KOPT-K1 (cell line): Measurements from ENCODE around the gene ABCA4.

Experiments
- H3K27ac ChIP-seq: fragments of 200-600 bp; sonication (generic); 2 replicates; pipeline ENCODE4 v1.5.1; 2016; ENCODE audit warnings: antibody characterized with exemption, mild to moderate bottlenecking, low read depth, low read length; ENCODE audit not compliant: poor library complexity, severe bottlenecking
- H3K36me3 ChIP-seq: fragments of 200-600 bp; sonication (generic); 2 replicates; pipeline ENCODE4 v1.5.1; 2017; ENCODE audit warnings: antibody characterized with exemption, mild to moderate bottlenecking, low read length, moderate library complexity; ENCODE audit not compliant: insufficient read depth
- H3K9me3 ChIP-seq: fragments of 200-600 bp; sonication (generic); 2 replicates; pipeline ENCODE4 v1.5.1; 2017; ENCODE audit warnings: antibody characterized with exemption, low read length, mild to moderate bottlenecking; ENCODE audit not compliant: insufficient read depth, poor library complexity, severe bottlenecking

The ABCA4 gene

DNA sequence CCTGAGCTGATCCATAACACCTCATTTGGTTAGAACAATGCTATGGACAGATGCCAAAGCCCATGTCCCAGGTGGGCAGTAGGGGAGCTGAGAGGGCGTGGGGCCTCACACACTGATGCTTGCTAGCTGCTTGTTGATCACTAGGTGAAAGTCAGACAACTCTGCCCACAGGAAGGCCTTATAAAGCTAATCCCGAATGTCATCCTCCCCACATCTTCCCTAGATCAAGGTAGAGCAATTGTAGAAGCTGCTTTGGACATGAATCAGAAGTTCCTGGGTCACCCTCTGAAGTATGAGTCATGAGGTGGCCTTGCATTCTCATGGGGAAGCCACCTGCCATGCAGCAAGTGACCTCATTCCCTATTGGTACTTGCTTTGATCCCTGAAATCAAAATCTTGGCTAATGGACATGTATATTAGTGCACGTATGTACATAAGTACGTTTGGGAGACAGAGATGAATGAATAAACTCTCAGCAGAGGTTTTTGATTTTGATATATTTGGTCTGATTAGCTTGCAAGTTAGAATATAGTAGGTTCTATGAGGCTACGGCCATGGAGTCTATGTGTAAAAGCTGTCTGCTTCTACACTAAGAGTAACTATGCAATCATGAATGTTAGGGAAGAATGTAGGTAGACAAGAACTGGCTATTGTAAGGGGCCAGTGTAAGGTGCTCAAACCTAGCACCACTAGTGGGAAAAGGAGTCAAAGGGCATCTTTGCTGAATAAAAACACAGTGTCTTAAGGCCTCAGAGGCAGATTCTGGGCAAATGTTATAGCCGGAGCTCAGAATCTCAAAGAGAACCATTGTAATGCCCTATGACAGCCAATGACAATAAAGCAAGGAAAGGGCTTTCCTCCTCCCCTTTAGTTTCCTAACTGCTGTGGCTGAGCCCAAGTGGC is 52.6 kb downstream of the ABCA4 start:
- no peaks in the 10 kb centered on the region for H3K9me3 ChIP-seq
- peak overlapping the region; percentile 84 for H3K27ac ChIP-seq
- no peaks in the 10 kb centered on the region; the same call in 1 of the 2 replicates for H3K36me3 ChIP-seq

DNA sequence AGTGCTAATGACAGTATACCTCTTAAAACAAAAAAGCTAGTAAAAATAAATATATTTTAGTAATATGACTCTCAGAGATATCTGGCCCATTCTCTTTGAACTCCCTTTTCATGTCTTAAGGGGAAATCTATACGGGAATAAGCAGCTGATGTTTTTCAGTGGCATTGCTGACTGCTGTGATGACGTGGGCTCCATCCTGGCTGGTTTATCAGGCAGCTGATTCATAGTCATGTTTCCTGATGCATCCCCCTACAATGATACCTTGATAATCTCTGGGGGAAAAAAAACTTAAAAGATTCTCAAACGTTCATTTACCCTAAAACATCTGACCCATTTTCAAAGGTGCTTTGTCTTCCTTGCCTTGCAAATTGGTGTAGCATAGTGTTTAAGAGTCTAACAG is 53.8 kb downstream of the ABCA4 start:
- H3K36me3 ChIP-seq, result no peaks in the 10 kb centered on the region
- peak overlapping the region; percentile 84 for H3K27ac ChIP-seq

DNA sequence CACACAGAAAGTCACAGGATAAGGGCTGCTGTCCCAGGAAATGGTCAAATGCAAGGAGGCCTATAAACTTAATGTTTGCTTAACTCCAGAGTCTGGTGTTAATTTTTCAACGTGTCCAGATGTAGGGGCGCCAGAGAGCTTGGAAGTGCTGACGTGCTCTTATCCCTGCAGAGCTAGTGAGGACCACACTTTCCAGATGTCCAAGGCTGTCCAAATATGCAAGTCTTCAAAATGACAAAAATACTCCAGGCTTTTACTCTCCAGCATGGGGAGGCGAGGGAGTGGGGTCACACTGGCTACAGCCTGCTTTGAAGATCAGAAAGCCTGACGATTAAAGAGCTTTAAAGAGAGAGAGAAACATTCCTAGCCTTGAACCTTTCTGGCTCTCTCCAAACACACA is 57.6 kb downstream of the ABCA4 start:
- Histone ChIP-seq H3K9me3 (no peaks in the 10 kb centered on the region), H3K27ac (peak overlapping the region; percentile 20), H3K36me3 (no peaks in the 10 kb centered on the region)

More for the DNA sequence above, 53.8 kb downstream of the ABCA4 start:
- no peaks in the 10 kb centered on the region for H3K9me3 ChIP-seq

DNA sequence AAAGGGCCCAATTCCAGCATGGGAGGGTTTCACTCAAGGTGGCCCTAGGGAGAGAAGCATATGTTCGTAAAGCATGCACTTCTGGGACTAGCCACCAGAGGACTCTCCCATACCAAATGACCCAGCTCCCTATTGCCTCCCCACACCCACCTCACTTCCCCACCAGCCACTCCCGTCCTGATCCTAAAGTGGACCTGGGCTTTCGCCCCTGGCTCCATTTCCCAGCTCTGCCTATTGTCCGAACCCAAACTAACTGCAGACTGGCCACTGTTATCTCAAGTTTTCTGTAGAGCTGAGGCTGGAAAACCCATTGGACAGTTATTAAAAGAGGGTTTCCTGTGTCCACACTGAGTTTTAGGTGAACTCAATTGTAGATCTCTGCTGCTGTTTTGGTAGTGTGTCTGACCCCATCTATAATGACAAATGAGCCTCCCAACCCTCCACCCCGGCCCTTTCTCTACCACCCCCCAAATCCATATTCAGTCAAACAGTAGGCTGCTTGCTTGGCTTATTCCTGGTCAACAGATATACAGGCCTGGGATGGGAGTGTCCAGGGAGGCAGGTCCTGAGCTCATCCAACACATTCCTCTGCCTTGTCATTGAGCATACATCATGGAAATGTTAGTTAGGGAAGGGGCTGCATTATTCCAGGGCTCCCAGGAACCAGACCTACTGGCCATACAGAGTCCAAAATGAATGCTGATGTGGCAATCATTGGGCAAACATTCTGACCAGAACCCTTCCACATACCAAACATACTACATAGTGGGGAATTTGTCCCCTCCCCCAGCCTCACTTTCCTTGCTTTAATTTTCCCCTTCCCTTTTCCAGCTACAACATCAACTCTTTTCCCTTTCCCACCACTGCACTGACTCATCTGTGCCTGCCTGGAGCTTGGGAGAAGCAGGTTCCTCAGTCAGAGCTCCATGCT is 59.2 kb downstream of the ABCA4 start:
- no peaks in the 10 kb centered on the region for H3K9me3 ChIP-seq
- H3K27ac ChIP-seq, result peak overlapping the region; percentile 43
- no peaks in the 10 kb centered on the region for H3K36me3 ChIP-seq

DNA sequence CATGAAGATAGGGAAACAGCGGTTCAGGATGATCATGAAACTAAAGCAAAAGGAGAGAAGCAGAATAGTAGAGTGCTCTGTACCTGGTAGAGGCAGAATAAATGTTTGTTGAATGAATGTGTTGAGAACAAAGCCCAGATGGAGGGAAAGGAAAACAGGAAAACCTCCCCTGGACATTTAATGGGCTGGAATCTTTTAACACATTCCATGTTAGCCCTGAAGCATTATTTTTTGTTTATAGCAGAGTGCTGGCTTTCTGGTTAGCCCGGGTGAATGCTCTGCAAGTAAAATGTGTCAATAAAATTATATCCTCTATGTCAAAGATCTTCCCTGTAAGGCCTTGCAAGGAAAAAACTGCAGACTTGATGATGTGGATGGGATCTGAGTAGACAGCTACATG is 60.2 kb downstream of the ABCA4 start:
- Histone ChIP-seq H3K36me3 (no peaks in the 10 kb centered on the region), H3K9me3 (no peaks in the 10 kb centered on the region), H3K27ac (no peak overlapping the region)

DNA sequence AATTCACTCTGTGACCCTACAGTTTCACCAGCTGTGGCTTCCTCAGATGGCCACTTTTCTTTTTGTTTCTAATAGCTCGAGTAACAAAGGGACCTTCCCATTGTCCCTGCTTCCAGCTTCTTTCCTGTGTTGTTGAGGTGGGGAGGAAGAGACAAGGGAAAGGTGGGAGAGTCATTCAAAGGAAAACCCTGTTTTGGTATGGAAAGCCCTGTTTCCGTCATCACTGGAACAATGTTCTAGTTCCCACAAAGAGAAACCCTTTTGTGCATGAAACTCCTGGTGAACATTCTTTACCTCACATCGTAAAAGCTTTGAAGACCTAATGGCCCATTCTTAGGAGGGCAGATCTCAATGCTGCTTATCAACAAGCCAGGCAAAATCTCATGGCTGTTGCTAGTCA is 62.2 kb downstream of the ABCA4 start:
- H3K9me3 ChIP-seq, result no peaks in the 10 kb centered on the region
- H3K27ac ChIP-seq, result no peak overlapping the region
- no peaks in the 10 kb centered on the region for H3K36me3 ChIP-seq

DNA sequence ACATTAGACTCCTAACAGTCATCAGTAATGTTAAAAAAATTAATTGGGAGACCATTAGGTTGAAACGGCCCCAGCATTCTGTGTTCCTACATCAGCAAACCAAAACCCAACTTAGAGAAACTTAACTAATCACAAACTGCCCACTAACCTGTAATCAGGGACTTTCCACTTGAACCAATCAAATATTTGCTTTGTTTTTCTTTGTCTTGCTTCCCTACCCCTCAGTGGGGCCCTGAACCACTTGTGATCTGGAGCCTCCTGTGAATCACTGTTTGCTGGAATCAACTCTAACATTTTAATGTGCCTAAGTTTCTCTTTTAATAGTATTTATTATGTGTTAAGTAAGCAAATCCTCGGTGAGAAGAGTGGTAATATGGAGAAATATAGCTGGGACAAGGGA is 64.0 kb downstream of the ABCA4 start:
- no peaks in the 10 kb centered on the region for H3K36me3 ChIP-seq
- no peak overlapping the region for H3K27ac ChIP-seq

DNA sequence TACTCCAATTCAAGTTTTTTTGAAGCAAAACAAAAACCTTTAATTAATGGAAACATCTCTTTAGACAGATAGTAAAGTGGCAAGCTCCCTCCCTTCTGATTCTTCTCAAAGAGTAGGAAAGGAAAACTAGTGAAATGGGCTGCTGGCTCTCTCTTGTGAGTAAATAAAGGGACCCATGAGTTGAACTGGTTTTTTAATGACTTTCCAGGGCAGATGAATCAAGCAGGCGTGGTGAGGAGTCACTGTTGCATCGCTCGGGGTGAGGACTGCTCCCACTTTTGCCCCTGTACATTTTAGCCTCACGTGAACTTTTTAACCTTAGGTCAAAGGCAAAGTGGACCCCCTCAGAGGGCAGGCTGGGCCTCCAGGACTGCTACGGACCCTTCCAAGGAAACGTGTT is 64.8 kb downstream of the ABCA4 start:
- H3K27ac ChIP-seq, result no peak overlapping the region
- no peaks in the 10 kb centered on the region for H3K9me3 ChIP-seq
- no peaks in the 10 kb centered on the region for H3K36me3 ChIP-seq

More for the DNA sequence above, 64.0 kb downstream of the ABCA4 start:
- H3K9me3 ChIP-seq, result no peaks in the 10 kb centered on the region

DNA sequence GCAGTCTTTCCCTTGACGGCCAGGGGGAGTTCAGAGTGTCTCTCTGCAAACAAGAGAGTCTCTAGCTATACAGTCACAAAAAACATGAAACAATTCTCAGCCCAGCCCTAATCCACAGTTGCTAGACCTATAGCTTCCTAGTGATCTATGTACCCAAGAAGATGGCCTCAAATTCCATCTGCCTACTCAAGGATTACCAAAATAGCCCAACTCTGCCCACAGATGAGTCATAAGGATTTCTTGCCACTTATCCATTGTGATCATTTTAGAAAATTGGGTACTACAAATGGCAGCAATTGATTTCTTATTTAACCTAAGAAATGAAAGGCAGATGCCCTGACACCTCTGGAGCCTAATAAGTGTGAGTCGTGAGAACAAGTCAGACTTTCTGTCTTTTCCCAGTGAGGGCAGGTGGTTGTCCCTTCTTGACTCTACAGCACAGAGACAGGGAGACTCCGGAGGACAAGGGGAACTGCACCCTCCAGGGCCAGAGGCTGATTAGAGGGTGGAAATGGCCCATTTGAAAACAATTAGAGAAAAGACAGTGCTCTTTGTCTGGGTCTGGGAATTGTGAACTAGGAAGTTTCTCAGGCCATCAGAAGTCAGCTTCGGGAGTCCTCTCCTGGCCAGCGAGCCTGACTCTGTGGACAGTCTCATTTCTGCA is 65.4 kb downstream of the ABCA4 start:
- no peaks in the 10 kb centered on the region for H3K9me3 ChIP-seq
- H3K27ac ChIP-seq, result no peak overlapping the region
- H3K36me3 ChIP-seq, result no peaks in the 10 kb centered on the region

DNA sequence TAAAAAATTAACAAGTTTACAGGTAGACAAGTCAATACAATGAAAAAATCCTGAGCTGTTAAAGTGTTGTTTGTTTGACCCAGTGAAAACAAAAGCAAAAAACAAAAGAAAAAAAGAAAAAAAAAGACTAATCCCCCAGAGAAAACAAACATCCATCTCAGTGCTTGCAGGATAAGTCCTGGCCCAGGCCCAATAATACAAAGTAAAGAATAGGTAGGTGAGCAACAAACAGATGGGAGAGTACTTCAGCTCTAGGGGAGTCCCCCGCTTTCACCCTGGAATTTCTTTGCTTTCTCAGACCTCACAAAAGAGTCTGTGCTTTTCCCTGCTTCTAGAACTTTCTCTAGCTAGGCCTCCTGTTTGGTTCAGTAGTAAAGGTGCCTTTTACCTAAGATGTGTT is 70.3 kb downstream of the ABCA4 start:
- Histone ChIP-seq H3K27ac (no peak overlapping the region), H3K36me3 (no peaks in the 10 kb centered on the region), H3K9me3 (no peaks in the 10 kb centered on the region)

DNA sequence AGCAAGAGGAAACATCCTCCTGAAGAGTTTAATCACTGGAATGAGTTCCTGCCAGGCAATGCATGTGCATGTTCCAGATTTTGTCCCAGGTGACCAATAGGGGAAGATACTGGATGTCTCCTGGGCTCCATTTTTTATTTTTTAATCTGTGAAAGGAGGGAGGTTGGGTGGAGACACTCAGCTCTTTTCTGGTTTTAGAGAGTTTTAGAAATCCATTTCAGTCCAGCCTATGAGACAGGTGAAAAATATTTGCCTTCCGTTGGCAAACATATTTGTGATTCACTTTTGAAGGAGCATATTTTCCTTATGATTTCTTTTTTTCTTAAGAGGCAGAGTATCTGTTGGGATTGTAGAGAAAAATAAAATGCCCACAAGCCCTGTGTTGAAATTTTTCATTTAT is 70.7 kb downstream of the ABCA4 start:
- Histone ChIP-seq H3K9me3 (no peaks in the 10 kb centered on the region), H3K36me3 (no peaks in the 10 kb centered on the region), H3K27ac (no peak overlapping the region)

DNA sequence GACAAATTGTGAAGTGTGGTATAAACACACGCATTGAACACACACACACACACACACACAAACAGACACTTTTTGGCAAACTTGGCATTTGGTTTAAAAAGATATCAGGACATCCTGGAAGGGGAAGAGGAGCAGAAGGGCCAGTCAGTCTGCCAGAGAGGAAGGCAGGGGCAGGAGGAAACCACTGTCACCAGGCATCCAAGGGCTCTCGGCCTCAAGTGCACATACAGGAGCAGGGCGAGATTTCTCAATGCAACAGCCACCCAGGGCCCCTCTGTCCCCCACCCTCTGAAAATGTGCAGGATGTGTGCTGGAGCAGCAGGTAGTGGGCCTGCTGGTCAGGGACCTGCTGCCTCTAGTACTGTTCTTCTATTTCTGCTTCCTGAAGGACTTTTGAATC is 71.2 kb downstream of the ABCA4 start:
- no peak overlapping the region for H3K27ac ChIP-seq
- H3K9me3 ChIP-seq, result no peaks in the 10 kb centered on the region
- no peaks in the 10 kb centered on the region for H3K36me3 ChIP-seq

DNA sequence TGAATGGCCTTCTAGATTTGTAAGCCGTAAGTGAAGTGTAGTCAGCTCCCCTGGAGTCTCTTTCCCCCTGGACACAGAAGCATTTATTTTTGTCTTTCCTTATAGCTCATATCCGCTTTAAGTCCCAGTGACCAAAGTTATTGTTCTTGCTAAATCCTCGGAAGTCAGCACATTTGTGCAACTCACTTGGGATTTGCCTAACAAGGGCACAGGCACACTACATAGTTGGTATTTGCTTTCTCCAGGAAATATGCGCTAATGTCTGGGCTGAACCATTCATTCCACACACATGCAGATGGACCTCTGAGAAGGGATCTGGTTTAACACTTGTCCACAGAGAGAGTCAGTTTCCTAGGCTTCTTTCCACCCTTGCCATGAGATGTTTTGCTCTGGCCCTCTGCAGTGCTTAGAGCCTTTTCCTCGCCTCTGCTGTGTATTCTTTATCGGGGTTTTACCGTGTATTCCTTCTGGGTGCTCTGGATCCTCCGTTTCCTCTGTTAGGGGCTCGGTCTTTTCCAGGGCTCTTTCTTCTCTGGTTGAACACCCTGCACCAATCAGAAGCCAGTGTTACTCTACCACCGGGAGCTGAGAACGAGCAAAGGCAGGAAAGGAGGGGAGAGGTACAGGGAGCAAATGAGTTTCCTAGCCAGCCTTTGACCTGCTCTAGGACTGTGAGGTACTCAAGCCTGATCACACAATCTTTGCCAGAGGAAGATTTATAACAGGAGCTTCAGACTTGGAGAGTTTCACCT is 72.4 kb downstream of the ABCA4 start:
- Histone ChIP-seq H3K27ac (no peak overlapping the region), H3K36me3 (no peaks in the 10 kb centered on the region), H3K9me3 (no peaks in the 10 kb centered on the region)

DNA sequence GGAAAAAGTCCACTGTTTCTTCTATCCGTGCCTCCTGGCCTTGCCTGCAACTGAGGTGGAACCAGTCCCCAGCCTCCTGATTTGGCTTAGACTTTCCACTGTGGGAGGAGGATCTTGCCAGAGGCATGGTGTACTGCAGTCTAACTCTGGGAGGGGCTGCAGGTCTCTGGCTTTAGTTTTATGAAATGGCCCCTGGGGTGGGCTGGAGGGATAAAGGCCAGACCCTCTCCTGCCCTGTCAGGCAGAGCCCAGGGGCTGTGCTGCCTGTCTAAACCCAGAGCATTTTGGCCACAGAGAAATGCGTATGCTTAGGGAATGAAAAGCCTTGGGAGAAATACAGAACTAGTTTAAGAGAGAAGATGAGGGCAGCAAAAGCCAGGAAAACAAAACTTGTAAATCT is 73.0 kb downstream of the ABCA4 start:
- Histone ChIP-seq H3K9me3 (no peaks in the 10 kb centered on the region), H3K27ac (no peak overlapping the region), H3K36me3 (no peaks in the 10 kb centered on the region)
